Measurements from ENCODE around the gene DCUN1D3.
A peak's percentile ranks its signal among the peaks of the same experiment; 100 is the strongest.

The DCUN1D3 gene

GRCh38 chr16:20918486-20919239, 18.5 kb upstream of the DCUN1D3 start:
- no peak for DNase-seq

GRCh38 chr16:20916942-20917341, 16.8 kb upstream of the DCUN1D3 start:
- DNase-seq, result no peak

- DNase-seq, result no peak
Observed at GRCh38 chr16:20916289-20916688, 16.1 kb upstream of the DCUN1D3 start.

- DNase-seq, result no peak
Observed at GRCh38 chr16:20911361-20911760, 11.2 kb upstream of the DCUN1D3 start.

- no peak for DNase-seq
Observed at GRCh38 chr16:20910781-20911321, 10.7 kb upstream of the DCUN1D3 start.

GRCh38 chr16:20906341-20907255, 6.4 kb upstream of the DCUN1D3 start:
- DNase-seq, result no peak

- no peak for DNase-seq
Observed at GRCh38 chr16:20905576-20905975, 5.4 kb upstream of the DCUN1D3 start.

- no peak for DNase-seq
Observed at GRCh38 chr16:20904507-20905081, 4.4 kb upstream of the DCUN1D3 start.

- no peak for DNase-seq
Observed at GRCh38 chr16:20903899-20904506, 3.8 kb upstream of the DCUN1D3 start.

- no peak for DNase-seq
Observed at GRCh38 chr16:20903116-20903898, 3.1 kb upstream of the DCUN1D3 start.

GRCh38 chr16:20902426-20902825, 2.3 kb upstream of the DCUN1D3 start:
- no peak for DNase-seq

GRCh38 chr16:20901436-20902112, 1.4 kb upstream of the DCUN1D3 start:
- DNase-seq, result peak in 1 of 2 experiments; percentile 16

GRCh38 chr16:20901068-20901435, 894 bp upstream of the DCUN1D3 start:
- peak in 1 of 2 experiments; percentile 21 for DNase-seq

GRCh38 chr16:20899477-20900298, 470 bp downstream of the DCUN1D3 start:
- DNase-seq, result peak in 1 of 2 experiments; percentile 28

- no peak for DNase-seq
Observed at GRCh38 chr16:20899071-20899470, 1.1 kb downstream of the DCUN1D3 start.

- DNase-seq, result no peak
Observed at GRCh38 chr16:20897922-20898321, 2.2 kb downstream of the DCUN1D3 start.

GRCh38 chr16:20897253-20897897, 2.8 kb downstream of the DCUN1D3 start:
- DNase-seq, result no peak

- DNase-seq, result no peak
Observed at GRCh38 chr16:20894388-20894787, 5.8 kb downstream of the DCUN1D3 start.

- no peak for DNase-seq
Observed at GRCh38 chr16:20889625-20890275, 10.4 kb downstream of the DCUN1D3 start.

Measured in NCI-H524 (cell line).